OCI-LY3 (cell line): Measurements from ENCODE around the gene MCOLN2.

ENCODE experiments used
- EZH2phosphoT487 ChIP-seq: fragments of 200-600 bp; shearing (Covaris generic); IDR thresholded peaks from 2 replicates; pipeline ENCODE4 v1.6.1; 2018; ENCODE audit warnings: antibody characterized with exemption, mixed run types, low read depth
- TF ChIP-seq, protein P1 (sequence below): fragments of 200-600, 300-600 bp; sonication (generic); IDR thresholded peaks from 2 replicates; pipeline ENCODE4 v1.5.1; 2014; ENCODE audit warnings: antibody characterized with exemption, low read length, low read depth

DNA sequence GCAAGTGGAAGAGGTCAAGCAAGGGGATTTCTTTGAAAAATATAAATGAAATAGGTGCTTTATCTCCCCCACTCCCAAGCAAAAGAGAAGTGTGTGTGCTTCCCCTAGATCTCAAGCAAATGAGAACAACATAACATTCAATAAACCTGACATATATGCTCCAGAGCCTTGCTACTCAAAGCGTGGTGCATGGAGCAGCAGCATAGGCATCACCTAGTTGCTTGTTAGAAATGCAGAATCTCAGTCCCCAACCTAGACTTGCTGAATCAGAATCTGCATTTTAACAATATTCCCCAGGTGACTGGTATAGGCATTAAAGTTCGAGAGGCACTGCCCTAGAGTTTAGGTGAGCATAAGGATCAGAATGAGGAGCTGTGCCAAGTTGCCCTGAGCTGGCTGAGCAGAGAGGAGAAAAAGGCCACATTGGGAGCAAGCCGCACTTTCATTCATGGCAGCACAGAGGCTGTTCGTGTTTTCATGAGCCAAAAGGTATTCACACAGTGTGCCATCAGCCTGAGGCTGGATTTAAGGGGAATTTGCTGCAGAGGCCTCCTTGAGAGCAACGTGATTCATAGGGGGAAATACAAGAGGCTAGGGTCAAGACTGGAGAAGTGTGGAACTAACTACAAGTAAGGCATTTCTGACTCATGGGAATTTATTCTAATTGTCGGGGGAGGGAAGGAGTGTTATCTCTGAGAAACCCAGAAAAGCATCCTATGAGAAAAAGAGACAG is 89.7 kb downstream of the MCOLN2 start:
- TF ChIP-seq, protein P1, sequence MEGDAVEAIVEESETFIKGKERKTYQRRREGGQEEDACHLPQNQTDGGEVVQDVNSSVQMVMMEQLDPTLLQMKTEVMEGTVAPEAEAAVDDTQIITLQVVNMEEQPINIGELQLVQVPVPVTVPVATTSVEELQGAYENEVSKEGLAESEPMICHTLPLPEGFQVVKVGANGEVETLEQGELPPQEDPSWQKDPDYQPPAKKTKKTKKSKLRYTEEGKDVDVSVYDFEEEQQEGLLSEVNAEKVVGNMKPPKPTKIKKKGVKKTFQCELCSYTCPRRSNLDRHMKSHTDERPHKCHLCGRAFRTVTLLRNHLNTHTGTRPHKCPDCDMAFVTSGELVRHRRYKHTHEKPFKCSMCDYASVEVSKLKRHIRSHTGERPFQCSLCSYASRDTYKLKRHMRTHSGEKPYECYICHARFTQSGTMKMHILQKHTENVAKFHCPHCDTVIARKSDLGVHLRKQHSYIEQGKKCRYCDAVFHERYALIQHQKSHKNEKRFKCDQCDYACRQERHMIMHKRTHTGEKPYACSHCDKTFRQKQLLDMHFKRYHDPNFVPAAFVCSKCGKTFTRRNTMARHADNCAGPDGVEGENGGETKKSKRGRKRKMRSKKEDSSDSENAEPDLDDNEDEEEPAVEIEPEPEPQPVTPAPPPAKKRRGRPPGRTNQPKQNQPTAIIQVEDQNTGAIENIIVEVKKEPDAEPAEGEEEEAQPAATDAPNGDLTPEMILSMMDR = no peak
- TF ChIP-seq EZH2phosphoT487 = no peak
